GM12864 (cell line): Measurements from ENCODE around the gene NPHP3.

Source experiments
- DNase-seq: peaks from one replicate; pipeline ENCODE4 v3.0.0-alpha.2; 2011; ENCODE audit warnings: low read depth
- H3K4me3 ChIP-seq: 2 replicates; pipeline ENCODE4 v1.5.1; 2011; ENCODE audit warnings: mild to moderate bottlenecking, low read depth, low read length, control low read depth
- CTCF ChIP-seq: IDR thresholded peaks from 2 replicates; pipeline ENCODE4 v1.5.1; 2011; ENCODE audit warnings: low read depth, mild to moderate bottlenecking, moderate library complexity, low read length, control low read depth, inconsistent platforms; ENCODE audit errors: missing control alignments

NPHP3 gene

DNA sequence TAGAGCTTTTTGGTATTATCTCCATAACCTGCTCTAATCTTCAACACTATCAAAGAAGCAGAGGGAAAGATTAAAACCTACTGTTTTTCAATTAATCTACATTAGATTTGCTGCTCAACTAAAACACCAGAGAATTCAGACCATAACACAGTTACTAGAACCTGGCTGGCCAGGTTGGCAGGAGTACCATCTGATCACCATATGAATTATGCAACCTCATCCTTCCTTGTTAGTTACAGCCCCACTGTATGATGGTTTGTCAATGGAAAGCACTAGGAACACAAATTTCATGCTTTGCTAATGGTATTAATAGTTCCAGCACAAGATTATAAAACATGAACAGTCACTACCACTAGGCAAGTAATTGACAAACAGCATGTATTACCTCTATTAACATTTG, 5.8 kb downstream of the NPHP3 start:
- TF ChIP-seq CTCF: no peak
- H3K4me3 ChIP-seq: no peak overlapping the region

GRCh38 chr3:132713977-132714727, 8.1 kb downstream of the NPHP3 start:
- no peak for TF ChIP-seq CTCF
- DNase-seq: no peak
- no peak overlapping the region for H3K4me3 ChIP-seq

More for the DNA sequence above, 5.8 kb downstream of the NPHP3 start:
- no peak for DNase-seq

DNA sequence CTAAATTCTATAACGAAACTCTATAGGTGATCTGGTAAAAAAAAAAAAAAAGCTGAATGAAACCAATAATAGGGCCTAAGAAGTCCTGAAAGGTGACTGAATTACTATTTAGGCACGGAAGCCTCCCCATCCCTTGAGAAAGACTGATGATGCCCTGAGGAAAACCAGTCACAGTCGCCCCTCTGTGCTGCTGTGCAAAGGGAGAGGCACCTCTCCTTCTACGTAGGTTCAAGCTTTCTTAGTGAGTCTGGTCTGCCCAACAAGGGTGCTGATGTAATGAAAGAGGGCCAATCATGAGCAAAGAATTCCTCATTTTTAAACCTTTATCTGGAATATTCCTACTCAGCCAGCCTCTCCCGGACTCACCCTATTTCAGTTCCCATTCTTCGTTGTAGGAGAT, 11.9 kb downstream of the NPHP3 start:
- H3K4me3 ChIP-seq: no peak overlapping the region
- TF ChIP-seq CTCF: no peak
- DNase-seq: no peak

GRCh38 chr3:132709761-132710160, 12.4 kb downstream of the NPHP3 start:
- no peak for TF ChIP-seq CTCF
- no peak for DNase-seq
- no peak overlapping the region for H3K4me3 ChIP-seq

GRCh38 chr3:132703733-132704132, 18.5 kb downstream of the NPHP3 start:
- no peak for TF ChIP-seq CTCF
- DNase-seq: no peak

DNA sequence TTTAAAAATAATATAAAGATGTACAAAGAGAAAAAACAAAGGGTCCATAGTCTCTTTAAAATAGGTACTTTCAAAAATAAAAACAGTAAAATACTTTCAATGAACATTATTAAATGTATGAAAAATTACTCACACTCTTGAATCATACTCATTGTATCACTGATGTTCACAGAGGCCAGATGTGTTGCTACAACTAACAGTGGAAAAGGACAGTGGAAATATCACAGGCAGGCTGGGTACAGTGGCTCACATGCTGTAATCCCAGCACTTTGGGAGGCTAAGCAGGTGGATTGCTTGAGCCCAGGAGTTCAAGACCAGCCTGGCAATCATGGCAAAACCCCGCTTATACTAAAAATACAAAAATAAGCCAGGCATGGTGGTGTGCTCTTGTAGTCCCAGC, 26.8 kb downstream of the NPHP3 start:
- DNase-seq: no peak
- H3K4me3 ChIP-seq: no peak overlapping the region
- no peak for TF ChIP-seq CTCF

More at GRCh38 chr3:132703733-132704132, 18.5 kb downstream of the NPHP3 start:
- no peak overlapping the region for H3K4me3 ChIP-seq

- TF ChIP-seq CTCF: no peak
- DNase-seq: no peak
- H3K4me3 ChIP-seq: no peak overlapping the region
These were observed 27.2 kb downstream of the NPHP3 start for GRCh38 chr3:132694991-132695390.
